ENCODE data around the gene MARS1. TPM values are rescaled to one million over a fixed set of nuclear protein-coding genes. Genes with fewer than 3 reads are reported as not detected.
"Not testable (repeated sequence)": the region's sequence is repeated elsewhere in the genome, so short reads cannot be mapped to it uniquely, and the experiment has no call there.

MARS1 gene
- total and polyA plus RNA-seq, 2 experiments from 2014 or later = 117 to 147 TPM

DNA sequence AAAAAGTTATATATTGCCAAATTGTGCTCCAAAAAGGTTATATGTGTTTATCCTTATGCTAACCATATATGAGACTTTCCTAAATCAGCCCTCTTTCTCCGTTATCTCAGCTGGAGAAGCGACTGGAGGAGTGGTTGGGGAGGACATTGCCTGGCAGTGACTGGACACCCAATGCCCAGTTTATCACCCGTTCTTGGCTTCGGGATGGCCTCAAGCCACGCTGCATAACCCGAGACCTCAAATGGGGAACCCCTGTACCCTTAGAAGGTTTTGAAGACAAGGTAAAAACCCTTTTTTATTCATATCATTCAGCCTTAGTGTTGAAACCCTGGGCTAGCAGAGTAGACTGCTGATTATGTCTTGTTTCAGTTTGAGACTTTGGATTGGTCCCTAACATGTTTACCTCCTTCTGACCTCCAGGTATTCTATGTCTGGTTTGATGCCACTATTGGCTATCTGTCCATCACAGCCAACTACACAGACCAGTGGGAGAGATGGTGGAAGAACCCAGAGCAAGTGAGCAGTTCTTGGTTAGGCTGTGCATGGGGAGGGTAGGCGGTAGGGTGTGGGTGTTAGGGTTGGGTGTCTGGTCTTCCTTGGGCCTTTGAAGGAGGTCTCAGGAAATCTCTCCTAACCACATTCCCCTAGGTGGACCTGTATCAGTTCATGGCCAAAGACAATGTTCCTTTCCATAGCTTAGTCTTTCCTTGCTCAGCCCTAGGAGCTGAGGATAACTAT is 23.9 kb downstream of the MARS1 start:
- H3K4me1 ChIP-seq (ENCODE audit: insufficient read depth) = no peaks in the 10 kb centered on the region
- no peak for DNase-seq (ENCODE audit: low spot score)
- no peaks in the 10 kb centered on the region for H3K9me3 ChIP-seq (ENCODE audit: low read depth)
- WGBS (ENCODE audit: low lambda C conversion rate, missing lambda C conversion rate) = 96% methylated on average over 7 of the region's 7 CpGs
- no peak overlapping the region for H3K4me3 ChIP-seq
- no peak overlapping the region for H3K4me2 ChIP-seq
- H3K79me2 ChIP-seq = no peaks in the 10 kb centered on the region
- no peak overlapping the region for H3K27ac ChIP-seq
- TF ChIP-seq EZH2 (IDR thresholded peaks at IDR 0.05; ENCODE audit: borderline replicate concordance) (no peak), EZH2phosphoT487 (IDR thresholded peaks at IDR 0.05; ENCODE audit: low read depth, severe bottlenecking, unreplicated experiment) (no peak)
- TF ChIP-seq, protein P1, sequence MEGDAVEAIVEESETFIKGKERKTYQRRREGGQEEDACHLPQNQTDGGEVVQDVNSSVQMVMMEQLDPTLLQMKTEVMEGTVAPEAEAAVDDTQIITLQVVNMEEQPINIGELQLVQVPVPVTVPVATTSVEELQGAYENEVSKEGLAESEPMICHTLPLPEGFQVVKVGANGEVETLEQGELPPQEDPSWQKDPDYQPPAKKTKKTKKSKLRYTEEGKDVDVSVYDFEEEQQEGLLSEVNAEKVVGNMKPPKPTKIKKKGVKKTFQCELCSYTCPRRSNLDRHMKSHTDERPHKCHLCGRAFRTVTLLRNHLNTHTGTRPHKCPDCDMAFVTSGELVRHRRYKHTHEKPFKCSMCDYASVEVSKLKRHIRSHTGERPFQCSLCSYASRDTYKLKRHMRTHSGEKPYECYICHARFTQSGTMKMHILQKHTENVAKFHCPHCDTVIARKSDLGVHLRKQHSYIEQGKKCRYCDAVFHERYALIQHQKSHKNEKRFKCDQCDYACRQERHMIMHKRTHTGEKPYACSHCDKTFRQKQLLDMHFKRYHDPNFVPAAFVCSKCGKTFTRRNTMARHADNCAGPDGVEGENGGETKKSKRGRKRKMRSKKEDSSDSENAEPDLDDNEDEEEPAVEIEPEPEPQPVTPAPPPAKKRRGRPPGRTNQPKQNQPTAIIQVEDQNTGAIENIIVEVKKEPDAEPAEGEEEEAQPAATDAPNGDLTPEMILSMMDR (IDR thresholded peaks at IDR 0.05; ENCODE audit: poor library complexity) = no peak
- no peak overlapping the region for H2AFZ ChIP-seq
- no peaks in the 10 kb centered on the region for H3K27me3 ChIP-seq
- peaks cover 1% of the 10 kb centered on the region for H4K20me1 ChIP-seq (ENCODE audit: insufficient read depth, poor library complexity, severe bottlenecking)
- H3K9me2 ChIP-seq (replicated peaks; ENCODE audit: insufficient read depth) = no peaks in the 10 kb centered on the region
- no peaks in the 10 kb centered on the region for H3K36me3 ChIP-seq (replicated peaks; ENCODE audit: insufficient read depth, low read depth)

DNA sequence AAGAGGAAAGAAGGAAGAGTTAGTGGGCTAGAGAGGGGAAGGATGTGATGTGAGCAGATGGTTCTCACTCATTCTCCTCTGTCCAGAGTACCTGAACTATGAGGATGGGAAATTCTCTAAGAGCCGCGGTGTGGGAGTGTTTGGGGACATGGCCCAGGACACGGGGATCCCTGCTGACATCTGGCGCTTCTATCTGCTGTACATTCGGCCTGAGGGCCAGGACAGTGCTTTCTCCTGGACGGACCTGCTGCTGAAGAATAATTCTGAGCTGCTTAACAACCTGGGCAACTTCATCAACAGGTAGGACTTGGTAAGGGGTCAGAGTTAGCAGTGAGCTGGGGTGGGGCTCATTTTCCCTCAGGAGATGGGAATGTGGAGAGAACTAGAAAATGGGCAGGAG is 24.8 kb downstream of the MARS1 start:
- H3K79me2 ChIP-seq = peaks cover 4% of the 10 kb centered on the region
- no peaks in the 10 kb centered on the region for H3K9me3 ChIP-seq (ENCODE audit: low read depth)
- no peaks in the 10 kb centered on the region for H3K27me3 ChIP-seq
- DNase-seq (ENCODE audit: low spot score) = no peak
- H3K36me3 ChIP-seq (replicated peaks; ENCODE audit: insufficient read depth, low read depth) = no peaks in the 10 kb centered on the region
- no peaks in the 10 kb centered on the region for H3K4me1 ChIP-seq (ENCODE audit: insufficient read depth)
- H3K4me3 ChIP-seq = no peak overlapping the region
- over 99% methylated on average over 6 of the region's 6 CpGs for WGBS (ENCODE audit: low lambda C conversion rate, missing lambda C conversion rate)
- H3K9me2 ChIP-seq (replicated peaks; ENCODE audit: insufficient read depth) = no peaks in the 10 kb centered on the region
- H2AFZ ChIP-seq = no peak overlapping the region
- no peak overlapping the region for H3K27ac ChIP-seq
- H3K4me2 ChIP-seq = no peak overlapping the region
- peaks cover 10% of the 10 kb centered on the region for H4K20me1 ChIP-seq (ENCODE audit: insufficient read depth, poor library complexity, severe bottlenecking)
- TF ChIP-seq EZH2phosphoT487 (IDR thresholded peaks at IDR 0.05; ENCODE audit: low read depth, severe bottlenecking, unreplicated experiment) = no peak
- no peak for TF ChIP-seq EZH2 (IDR thresholded peaks at IDR 0.05; ENCODE audit: borderline replicate concordance)
- TF ChIP-seq, protein P1 (IDR thresholded peaks at IDR 0.05; ENCODE audit: poor library complexity) = no peak

DNA sequence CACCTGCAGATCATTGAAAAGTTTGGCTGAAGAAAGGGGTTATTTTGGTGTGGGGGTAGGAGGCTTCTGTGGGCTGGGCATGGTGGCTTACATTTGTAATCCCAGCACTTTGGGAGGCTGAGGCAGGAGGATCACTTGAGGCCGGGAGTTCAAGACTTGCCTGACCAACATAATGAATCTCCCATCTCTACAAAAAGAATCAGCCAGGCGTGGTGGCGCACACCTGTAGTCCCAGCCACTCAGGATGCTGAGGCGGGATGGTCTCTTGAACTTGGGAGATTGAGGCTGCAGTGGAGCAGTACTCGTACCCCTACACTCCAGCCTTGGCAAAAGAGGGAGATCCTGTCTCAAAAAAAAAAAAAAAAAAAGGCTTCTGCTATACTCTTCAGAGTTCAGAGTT is 25.4 kb downstream of the MARS1 start:
- Histone ChIP-seq H3K36me3 (replicated peaks; ENCODE audit: insufficient read depth, low read depth) (no peaks in the 10 kb centered on the region), H4K20me1 (ENCODE audit: insufficient read depth, poor library complexity, severe bottlenecking) (peaks cover 16% of the 10 kb centered on the region), H3K27ac (no peak overlapping the region), H3K9me3 (ENCODE audit: low read depth) (no peaks in the 10 kb centered on the region), H3K4me2 (no peak overlapping the region), H3K4me3 (no peak overlapping the region), H3K79me2 (peaks cover 10% of the 10 kb centered on the region), H3K9me2 (replicated peaks; ENCODE audit: insufficient read depth) (no peaks in the 10 kb centered on the region), H3K27me3 (no peaks in the 10 kb centered on the region), H3K4me1 (ENCODE audit: insufficient read depth) (no peaks in the 10 kb centered on the region), H2AFZ (no peak overlapping the region)
- TF ChIP-seq, protein P1 (IDR thresholded peaks at IDR 0.05; ENCODE audit: poor library complexity) = no peak
- TF ChIP-seq EZH2phosphoT487 (IDR thresholded peaks at IDR 0.05; ENCODE audit: low read depth, severe bottlenecking, unreplicated experiment) = no peak
- no peak for TF ChIP-seq EZH2 (IDR thresholded peaks at IDR 0.05; ENCODE audit: borderline replicate concordance)
- DNase-seq (ENCODE audit: low spot score) = no peak
- 94% methylated on average over 5 of the region's 5 CpGs for WGBS (ENCODE audit: low lambda C conversion rate, missing lambda C conversion rate)

DNA sequence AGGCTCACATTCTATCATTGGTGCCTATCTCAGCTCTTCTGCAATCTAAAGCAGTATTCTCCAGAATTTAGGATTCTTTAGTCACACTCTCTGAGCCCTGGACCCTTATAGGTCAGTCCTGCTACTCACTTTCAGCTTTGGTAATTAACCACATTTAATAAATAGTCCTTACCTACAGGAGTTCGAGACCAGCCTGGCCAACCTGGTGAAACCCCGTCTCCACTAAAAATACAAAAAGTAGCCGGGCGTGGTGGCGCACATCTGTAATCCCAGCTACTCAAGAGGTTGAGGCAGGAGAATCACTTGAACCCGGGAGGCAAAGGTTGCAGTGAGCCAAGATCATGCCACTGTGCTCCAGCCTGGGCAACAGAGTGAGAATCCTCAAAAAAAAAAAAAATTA is 25.8 kb downstream of the MARS1 start:
- not testable (repeated sequence) for H3K4me1 ChIP-seq (ENCODE audit: insufficient read depth); H3K9me3 ChIP-seq (ENCODE audit: low read depth); H3K27ac ChIP-seq; H3K4me2 ChIP-seq; H3K9me2 ChIP-seq (replicated peaks; ENCODE audit: insufficient read depth); H3K4me3 ChIP-seq; H3K27me3 ChIP-seq; DNase-seq (ENCODE audit: low spot score); H2AFZ ChIP-seq; H3K36me3 ChIP-seq (replicated peaks; ENCODE audit: insufficient read depth, low read depth)
- H3K79me2 ChIP-seq = peaks cover 14% of the 10 kb centered on the region
- 96% methylated on average over 6 of the region's 6 CpGs for WGBS (ENCODE audit: low lambda C conversion rate, missing lambda C conversion rate)
- H4K20me1 ChIP-seq (ENCODE audit: insufficient read depth, poor library complexity, severe bottlenecking) = peaks cover 21% of the 10 kb centered on the region

DNA sequence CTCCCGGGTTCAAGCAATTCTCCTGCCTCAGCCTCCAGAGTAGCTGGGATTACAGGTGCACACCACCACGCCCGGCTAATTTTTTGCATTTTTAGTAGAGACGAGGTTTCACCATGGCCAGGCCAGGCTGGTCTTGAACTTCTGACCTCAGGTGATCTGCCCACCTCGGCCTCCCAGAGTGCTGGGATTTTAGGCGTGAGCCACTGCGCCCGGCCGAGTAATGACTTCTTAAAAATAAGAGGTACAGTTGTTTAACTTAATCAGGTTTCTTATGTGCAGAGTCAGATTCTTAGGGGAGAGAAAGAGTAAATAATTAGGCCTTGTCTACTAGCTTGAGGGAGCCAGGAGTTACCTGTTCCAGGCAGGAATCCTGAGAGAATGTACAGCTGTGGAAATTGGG is 26.4 kb downstream of the MARS1 start:
- H3K9me2 ChIP-seq (replicated peaks; ENCODE audit: insufficient read depth); H3K4me1 ChIP-seq (ENCODE audit: insufficient read depth); H3K36me3 ChIP-seq (replicated peaks; ENCODE audit: insufficient read depth, low read depth); H3K4me2 ChIP-seq; H3K27ac ChIP-seq; H2AFZ ChIP-seq; DNase-seq (ENCODE audit: low spot score); H3K27me3 ChIP-seq; H3K9me3 ChIP-seq (ENCODE audit: low read depth); H3K4me3 ChIP-seq: not testable (repeated sequence)
- WGBS (ENCODE audit: low lambda C conversion rate, missing lambda C conversion rate) = 97% methylated on average over 9 of the region's 9 CpGs
- peaks cover 20% of the 10 kb centered on the region for H3K79me2 ChIP-seq
- peaks cover 26% of the 10 kb centered on the region for H4K20me1 ChIP-seq (ENCODE audit: insufficient read depth, poor library complexity, severe bottlenecking)

Measured in hepatocyte (in vitro differentiated cells).